HepG2 (cell line): Measurements from ENCODE around the gene LRPPRC. TPM values are rescaled to one million over a fixed set of nuclear protein-coding genes. Genes with fewer than 3 reads are reported as not detected.

Experiments
- ARNT2 ChIP-seq: sonication (generic); formaldehyde crosslinking; IDR thresholded peaks from 2 replicates; pipeline ENCODE4 v1.8.0; 2022; ENCODE audit warnings: mild to moderate bottlenecking, low read depth, missing genetic modification reagents, moderate library complexity
- FOXA3 ChIP-seq: IDR thresholded peaks from 2 replicates; pipeline ENCODE4 v1.6.1; 2016; ENCODE audit warnings: missing genetic modification reagents, missing compliant biosample characterization
- HOXA3 ChIP-seq: sonication (generic); formaldehyde crosslinking; IDR thresholded peaks from 2 replicates; pipeline ENCODE4 v1.5.0; 2020; ENCODE audit warnings: missing genetic modification reagents
- NCOR1 ChIP-seq: fragments of 200-600 bp; sonication (generic); IDR thresholded peaks from 2 replicates; pipeline ENCODE4 v1.7.0; 2017; ENCODE audit warnings: antibody characterized with exemption, low read length, borderline replicate concordance
- POLR2AphosphoS5 ChIP-seq: IDR thresholded peaks from 2 replicates; pipeline ENCODE4 v1.6.1; 2012; ENCODE audit warnings: low read depth, low read length
- STAG1 ChIP-seq: sonication (generic); formaldehyde crosslinking; IDR thresholded peaks from 2 replicates; pipeline ENCODE4 v1.4.0; 2020; ENCODE audit warnings: missing genetic modification reagents
- TEAD3 ChIP-seq: optimal IDR thresholded peaks from 2 replicates; pipeline ENCODE3; 2016; ENCODE audit warnings: borderline replicate concordance
- ZSCAN29 ChIP-seq: sonication (generic); formaldehyde crosslinking; conservative IDR thresholded peaks from 2 replicates; pipeline ENCODE4 v1.4.0; 2020; ENCODE audit warnings: mild to moderate bottlenecking, missing genetic modification reagents
- polyA plus RNA-seq, 8 experiments: library from polyadenylated mRNA; depleted of rRNA in 3 of 8; stranded (reverse) in 7 of 8; unstranded in 1 of 8; fragments of >200 nt; fragmentation: Illumina TruSeq in 4 of 8; extraction: Trizol in 4 of 8; gene quantifications; 2 replicates each; pipeline versions ENCODE4 v1.2.1 to v1.2.3, GENCODE V29; 2011 to 2016; ENCODE audit warnings: low read depth in 4 of 8, missing spikeins in 1 of 8, mixed read lengths in 1 of 8; ENCODE audit not compliant: insufficient read depth in 1 of 8
- total RNA-seq, 5 experiments: library from RNA; depleted of rRNA; stranded (reverse); fragments of >200 nt; fragmentation: Illumina TruSeq; extraction: Trizol; gene quantifications; 2 replicates each; pipeline ENCODE4 v1.2.3, GENCODE V29; 2016; ENCODE audit warnings: low read depth in 1 of 5
- TF ChIP-seq, protein P1 (sequence below): IDR thresholded peaks from 2 replicates; pipeline ENCODE4 v1.6.1; 2012; ENCODE audit warnings: inconsistent platforms
- TF ChIP-seq, protein P2 (sequence below), 2 experiments: fragments of 450-650 bp in 1 of 2; sonication (generic) in 1 of 2; formaldehyde crosslinking; IDR thresholded peaks; 2 replicates each; pipeline versions ENCODE4 v1.5.0 to v1.8.0; 2020 to 2022; ENCODE audit warnings: mild to moderate bottlenecking in 1 of 2, missing genetic modification reagents in 1 of 2
- TF ChIP-seq, protein P3 (sequence below): sonication (generic); formaldehyde crosslinking; IDR thresholded peaks from 2 replicates; pipeline ENCODE4 v1.8.0; 2022; ENCODE audit warnings: mild to moderate bottlenecking, missing genetic modification reagents

LRPPRC gene
- total and polyA plus RNA-seq, 2 of the 13 experiments (the other 11 are each of a cell fraction or from before 2014, with no cell fraction given): 117 to 167 TPM

DNA sequence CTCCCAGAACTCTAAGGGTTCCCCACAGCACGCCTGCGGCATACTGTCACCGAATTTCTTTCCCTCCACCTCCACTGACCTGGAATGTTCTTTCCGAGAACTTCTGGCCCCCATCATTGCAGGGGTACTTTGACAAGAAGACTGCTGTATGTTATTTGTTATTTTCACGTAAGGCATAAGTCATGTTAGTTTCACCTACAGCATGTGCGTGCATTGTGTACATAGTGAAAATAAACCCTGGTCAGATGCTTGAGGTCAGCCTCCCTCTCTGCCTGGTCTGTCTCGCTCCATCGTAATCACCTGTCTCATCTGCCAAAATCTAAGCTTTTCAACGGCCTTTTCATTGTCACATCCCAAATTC, 152.9 kb downstream of the LRPPRC start (continued):
- TF ChIP-seq, protein P1, sequence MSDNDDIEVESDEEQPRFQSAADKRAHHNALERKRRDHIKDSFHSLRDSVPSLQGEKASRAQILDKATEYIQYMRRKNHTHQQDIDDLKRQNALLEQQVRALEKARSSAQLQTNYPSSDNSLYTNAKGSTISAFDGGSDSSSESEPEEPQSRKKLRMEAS: peak; percentile 51
- TF ChIP-seq TEAD3 (peak; percentile 25), POLR2AphosphoS5 (no peak), STAG1 (no peak), HOXA3 (no peak), ARNT2 (0 out of 2 replicates have a peak, but pooled peaks have one; percentile 32), ZSCAN29 (CRISPR knock-in tag) (0 out of 2 replicates have a peak, but pooled peaks have one; percentile 10), NCOR1 (0 out of 2 replicates have a peak, but pooled peaks have one; percentile 17), FOXA3 (CRISPR knock-in tag) (0 out of 2 replicates have a peak, but pooled peaks have one; percentile 3)
- TF ChIP-seq, protein P2, sequence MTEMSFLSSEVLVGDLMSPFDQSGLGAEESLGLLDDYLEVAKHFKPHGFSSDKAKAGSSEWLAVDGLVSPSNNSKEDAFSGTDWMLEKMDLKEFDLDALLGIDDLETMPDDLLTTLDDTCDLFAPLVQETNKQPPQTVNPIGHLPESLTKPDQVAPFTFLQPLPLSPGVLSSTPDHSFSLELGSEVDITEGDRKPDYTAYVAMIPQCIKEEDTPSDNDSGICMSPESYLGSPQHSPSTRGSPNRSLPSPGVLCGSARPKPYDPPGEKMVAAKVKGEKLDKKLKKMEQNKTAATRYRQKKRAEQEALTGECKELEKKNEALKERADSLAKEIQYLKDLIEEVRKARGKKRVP (CRISPR knock-in tag; IDR thresholded peaks at IDR 0.05): peak in 1 of 2 experiments; percentile 39; a peak in 1 of 4 replicates
- TF ChIP-seq, protein P3, sequence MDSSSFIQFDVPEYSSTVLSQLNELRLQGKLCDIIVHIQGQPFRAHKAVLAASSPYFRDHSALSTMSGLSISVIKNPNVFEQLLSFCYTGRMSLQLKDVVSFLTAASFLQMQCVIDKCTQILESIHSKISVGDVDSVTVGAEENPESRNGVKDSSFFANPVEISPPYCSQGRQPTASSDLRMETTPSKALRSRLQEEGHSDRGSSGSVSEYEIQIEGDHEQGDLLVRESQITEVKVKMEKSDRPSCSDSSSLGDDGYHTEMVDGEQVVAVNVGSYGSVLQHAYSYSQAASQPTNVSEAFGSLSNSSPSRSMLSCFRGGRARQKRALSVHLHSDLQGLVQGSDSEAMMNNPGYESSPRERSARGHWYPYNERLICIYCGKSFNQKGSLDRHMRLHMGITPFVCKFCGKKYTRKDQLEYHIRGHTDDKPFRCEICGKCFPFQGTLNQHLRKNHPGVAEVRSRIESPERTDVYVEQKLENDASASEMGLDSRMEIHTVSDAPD (CRISPR knock-in tag): peak; percentile 3; the same call in 1 of the 2 replicates
